ENCODE data around the gene CMTM8. TPM values are rescaled to one million over a fixed set of nuclear protein-coding genes. Genes with fewer than 3 reads are reported as not detected.

CMTM8 gene
- total RNA-seq, 1 donor from 2014 or later = 7.5 TPM

DNA sequence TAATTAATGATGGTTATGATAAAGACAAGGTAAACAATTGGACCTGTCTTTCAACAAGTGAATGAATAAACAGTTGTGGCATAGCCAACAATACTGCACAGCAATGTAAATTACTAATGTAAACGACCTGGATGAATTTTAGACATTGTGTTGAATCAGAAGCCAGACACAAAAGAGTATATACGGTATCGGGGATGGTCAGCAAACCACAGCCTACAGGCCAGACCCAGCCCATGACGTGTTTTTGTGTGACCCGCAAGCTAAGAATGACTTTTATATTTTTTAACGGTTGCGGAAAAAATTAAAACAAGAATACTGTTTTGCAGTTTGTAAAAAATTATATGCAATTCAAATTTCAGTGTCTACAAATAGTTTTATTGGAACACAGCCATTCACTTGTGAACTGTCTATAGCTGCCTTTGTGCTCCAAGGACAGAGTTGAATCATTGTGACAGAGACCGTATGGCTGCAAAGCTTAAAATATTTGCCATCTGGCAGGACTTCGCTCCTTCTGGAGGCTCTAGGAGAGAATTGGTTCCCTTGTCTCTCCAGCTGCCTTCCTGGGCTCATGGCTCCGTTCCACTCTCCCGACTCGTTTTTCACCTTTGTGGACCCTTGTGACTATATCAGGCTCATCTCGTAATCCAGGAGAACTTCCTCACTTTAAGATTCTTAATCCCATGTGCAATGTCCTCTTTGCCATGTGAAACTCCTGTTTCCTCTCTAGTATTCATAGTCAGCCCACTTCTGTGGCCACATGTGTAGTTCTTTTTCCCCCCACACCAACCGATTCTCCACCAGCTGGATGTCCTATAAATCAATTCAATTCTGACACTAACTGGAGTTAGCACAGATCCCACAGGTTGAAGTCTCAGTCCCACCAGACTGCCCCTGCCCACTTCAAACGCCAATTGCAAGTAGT is 72.7 kb downstream of the CMTM8 start:
- Histone ChIP-seq H3K27me3 (ENCODE audit: control insufficient read depth, insufficient read depth, low read length) (no peaks in the 10 kb centered on the region), H3K36me3 (ENCODE audit: control insufficient read depth, insufficient read depth, low read length) (no peaks in the 10 kb centered on the region), H3K4me3 (ENCODE audit: low read depth, low read length) (no peak overlapping the region)
- no peak for DNase-seq (ENCODE audit: low read depth)
- TF ChIP-seq, protein P1, sequence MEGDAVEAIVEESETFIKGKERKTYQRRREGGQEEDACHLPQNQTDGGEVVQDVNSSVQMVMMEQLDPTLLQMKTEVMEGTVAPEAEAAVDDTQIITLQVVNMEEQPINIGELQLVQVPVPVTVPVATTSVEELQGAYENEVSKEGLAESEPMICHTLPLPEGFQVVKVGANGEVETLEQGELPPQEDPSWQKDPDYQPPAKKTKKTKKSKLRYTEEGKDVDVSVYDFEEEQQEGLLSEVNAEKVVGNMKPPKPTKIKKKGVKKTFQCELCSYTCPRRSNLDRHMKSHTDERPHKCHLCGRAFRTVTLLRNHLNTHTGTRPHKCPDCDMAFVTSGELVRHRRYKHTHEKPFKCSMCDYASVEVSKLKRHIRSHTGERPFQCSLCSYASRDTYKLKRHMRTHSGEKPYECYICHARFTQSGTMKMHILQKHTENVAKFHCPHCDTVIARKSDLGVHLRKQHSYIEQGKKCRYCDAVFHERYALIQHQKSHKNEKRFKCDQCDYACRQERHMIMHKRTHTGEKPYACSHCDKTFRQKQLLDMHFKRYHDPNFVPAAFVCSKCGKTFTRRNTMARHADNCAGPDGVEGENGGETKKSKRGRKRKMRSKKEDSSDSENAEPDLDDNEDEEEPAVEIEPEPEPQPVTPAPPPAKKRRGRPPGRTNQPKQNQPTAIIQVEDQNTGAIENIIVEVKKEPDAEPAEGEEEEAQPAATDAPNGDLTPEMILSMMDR (IDR thresholded peaks at IDR 0.05; ENCODE audit: insufficient read depth, low read length, poor library complexity, severe bottlenecking) = no peak

DNA sequence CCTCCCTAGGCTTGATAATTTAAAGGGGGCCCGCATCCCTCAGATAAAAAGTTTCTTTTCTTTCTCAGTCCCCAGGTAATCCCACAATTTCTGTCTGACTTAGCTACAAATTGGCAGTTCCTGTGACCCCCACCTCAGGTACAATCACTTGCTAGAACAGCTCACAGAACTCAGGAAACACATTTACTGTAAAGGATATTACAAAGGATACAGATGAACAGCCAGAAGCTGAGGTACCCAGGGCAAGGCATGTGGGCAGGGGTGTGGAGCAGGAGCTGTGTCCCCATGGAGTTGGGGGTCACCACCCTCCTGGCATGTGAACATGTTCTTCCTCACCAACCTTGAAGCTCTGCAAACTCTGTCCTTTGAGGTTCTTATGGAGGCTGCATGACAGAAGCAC is 73.8 kb downstream of the CMTM8 start:
- Histone ChIP-seq H3K4me3 (ENCODE audit: low read depth, low read length) (no peak overlapping the region), H3K27me3 (ENCODE audit: control insufficient read depth, insufficient read depth, low read length) (no peaks in the 10 kb centered on the region), H3K36me3 (ENCODE audit: control insufficient read depth, insufficient read depth, low read length) (no peaks in the 10 kb centered on the region)
- DNase-seq (ENCODE audit: low read depth) = no peak
- TF ChIP-seq, protein P1 (IDR thresholded peaks at IDR 0.05; ENCODE audit: insufficient read depth, low read length, poor library complexity, severe bottlenecking) = no peak

- H3K36me3 ChIP-seq (ENCODE audit: control insufficient read depth, insufficient read depth, low read length) = no peaks in the 10 kb centered on the region
- DNase-seq (ENCODE audit: low read depth) = no peak
- TF ChIP-seq, protein P1 (IDR thresholded peaks at IDR 0.05; ENCODE audit: insufficient read depth, low read length, poor library complexity, severe bottlenecking) = no peak
Measured at GRCh38 chr3:32313169-32313568, 74.7 kb downstream of the CMTM8 start.

DNA sequence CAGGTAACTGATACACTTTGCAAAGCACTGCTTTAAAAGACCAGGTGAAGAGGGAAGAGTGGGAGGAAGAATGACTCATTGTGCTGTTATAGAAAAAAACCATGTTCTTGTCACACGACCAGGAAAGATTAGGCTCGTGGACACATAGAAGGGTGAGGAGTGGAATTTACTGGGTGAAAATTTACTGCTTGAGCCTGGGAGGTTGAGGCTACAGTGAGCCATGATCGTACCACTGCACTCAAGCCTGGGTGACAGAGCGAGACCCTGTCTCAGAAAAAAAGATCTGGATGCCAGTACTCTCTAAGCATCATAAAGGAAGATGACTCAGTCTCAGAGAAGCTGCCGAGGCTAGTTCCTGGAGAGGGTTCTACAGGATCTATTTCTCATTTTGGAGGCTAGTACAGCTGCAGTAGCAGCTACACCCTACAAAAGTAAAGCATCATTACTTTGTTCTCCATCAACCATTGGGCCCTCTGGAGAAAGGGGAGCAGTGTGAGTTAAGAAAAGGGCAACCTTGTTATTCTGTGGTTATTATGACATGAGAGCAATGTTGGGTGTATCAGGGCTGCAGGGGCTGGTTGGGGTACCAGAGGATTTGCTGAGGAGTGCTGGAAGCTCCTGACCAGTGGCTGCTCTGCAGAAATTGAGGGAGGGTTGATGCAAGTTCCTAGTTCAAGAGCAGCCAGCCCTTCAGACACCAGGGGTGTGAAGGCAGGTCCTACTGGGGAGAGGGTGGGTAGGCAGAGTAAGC is 75.4 kb downstream of the CMTM8 start:
- TF ChIP-seq, protein P1 (IDR thresholded peaks at IDR 0.05; ENCODE audit: insufficient read depth, low read length, poor library complexity, severe bottlenecking) = no peak
- no peak overlapping the region for H3K4me3 ChIP-seq (ENCODE audit: low read depth, low read length)
- H3K36me3 ChIP-seq (ENCODE audit: control insufficient read depth, insufficient read depth, low read length) = no peaks in the 10 kb centered on the region
- no peaks in the 10 kb centered on the region for H3K27me3 ChIP-seq (ENCODE audit: control insufficient read depth, insufficient read depth, low read length)
- peak; percentile 41 for DNase-seq (ENCODE audit: low read depth)

More at GRCh38 chr3:32313169-32313568, 74.7 kb downstream of the CMTM8 start:
- no peak overlapping the region for H3K4me3 ChIP-seq (ENCODE audit: low read depth, low read length)
- H3K27me3 ChIP-seq (ENCODE audit: control insufficient read depth, insufficient read depth, low read length) = no peaks in the 10 kb centered on the region

GRCh38 chr3:32315441-32315840 is 77.0 kb downstream of the CMTM8 start:
- TF ChIP-seq, protein P1 (IDR thresholded peaks at IDR 0.05; ENCODE audit: insufficient read depth, low read length, poor library complexity, severe bottlenecking) = no peak
- DNase-seq (ENCODE audit: low read depth) = no peak
- H3K27me3 ChIP-seq (ENCODE audit: control insufficient read depth, insufficient read depth, low read length) = no peaks in the 10 kb centered on the region
- H3K36me3 ChIP-seq (ENCODE audit: control insufficient read depth, insufficient read depth, low read length) = no peaks in the 10 kb centered on the region
- H3K4me3 ChIP-seq (ENCODE audit: low read depth, low read length) = no peak overlapping the region
